Measurements from ENCODE around the gene OGG1. TPM values are rescaled to one million over a fixed set of nuclear protein-coding genes. Genes with fewer than 3 reads are reported as not detected.
A peak's percentile ranks its signal among the peaks of the same experiment; 100 is the strongest.

OGG1 gene
- total RNA-seq, 3 donors from 2014 or later, result 25.2 to 30.5 (median 28.8) TPM

GRCh38 chr3:9717563-9717962, 32.2 kb upstream of the OGG1 start:
- Mint-ChIP-seq H3K4me3 (no peak overlapping the region), H3K27me3 (ENCODE audit: low read depth) (no peaks in the 10 kb centered on the region), H3K36me3 (ENCODE audit: insufficient read depth) (no peaks in the 10 kb centered on the region), H3K4me1 (ENCODE audit: low read depth) (peaks cover 11% of the 10 kb centered on the region), H3K9me3 (no peaks in the 10 kb centered on the region)
- ATAC-seq (no peak), DNase-seq (no peak)

GRCh38 chr3:9718118-9718517, 31.6 kb upstream of the OGG1 start:
- DNase-seq (no peak), ATAC-seq (no peak)
- Mint-ChIP-seq H3K27me3 (ENCODE audit: low read depth) (no peaks in the 10 kb centered on the region), H3K4me3 (no peak overlapping the region), H3K9me3 (no peaks in the 10 kb centered on the region), H3K36me3 (ENCODE audit: insufficient read depth) (no peaks in the 10 kb centered on the region), H3K4me1 (ENCODE audit: low read depth) (peaks cover 11% of the 10 kb centered on the region)

- no peaks in the 10 kb centered on the region for H3K27me3 Mint-ChIP-seq (ENCODE audit: low read depth)
- no peaks in the 10 kb centered on the region for H3K36me3 Mint-ChIP-seq (ENCODE audit: insufficient read depth)
- DNase-seq (no peak), ATAC-seq (no peak)
- no peaks in the 10 kb centered on the region for H3K9me3 Mint-ChIP-seq
- no peak overlapping the region for H3K4me3 Mint-ChIP-seq
- peaks cover 11% of the 10 kb centered on the region for H3K4me1 Mint-ChIP-seq (ENCODE audit: low read depth)
Measured at GRCh38 chr3:9721015-9721699, 28.6 kb upstream of the OGG1 start.

- Mint-ChIP-seq H3K9me3 (no peaks in the 10 kb centered on the region), H3K4me1 (ENCODE audit: low read depth) (peaks cover 14% of the 10 kb centered on the region), H3K4me3 (no peak overlapping the region), H3K27me3 (ENCODE audit: low read depth) (no peaks in the 10 kb centered on the region), H3K36me3 (ENCODE audit: insufficient read depth) (no peaks in the 10 kb centered on the region)
- ATAC-seq (no peak), DNase-seq (no peak)
Measured at GRCh38 chr3:9721700-9722060, 28.1 kb upstream of the OGG1 start.

GRCh38 chr3:9725775-9726515, 23.8 kb upstream of the OGG1 start:
- Mint-ChIP-seq H3K4me3 (no peak overlapping the region), H3K27me3 (ENCODE audit: low read depth) (no peaks in the 10 kb centered on the region), H3K4me1 (ENCODE audit: low read depth) (peaks cover 26% of the 10 kb centered on the region), H3K9me3 (no peaks in the 10 kb centered on the region), H3K36me3 (ENCODE audit: insufficient read depth) (no peaks in the 10 kb centered on the region)
- no peak for DNase-seq
- ATAC-seq, result no peak

GRCh38 chr3:9727041-9727595, 22.6 kb upstream of the OGG1 start:
- H3K9me3 Mint-ChIP-seq, result no peaks in the 10 kb centered on the region
- ATAC-seq (no peak), DNase-seq (peak; percentile 39)
- no peaks in the 10 kb centered on the region for H3K36me3 Mint-ChIP-seq (ENCODE audit: insufficient read depth)
- no peaks in the 10 kb centered on the region for H3K27me3 Mint-ChIP-seq (ENCODE audit: low read depth)
- peaks cover 27% of the 10 kb centered on the region for H3K4me1 Mint-ChIP-seq (ENCODE audit: low read depth)
- H3K4me3 Mint-ChIP-seq, result peak overlapping the region; percentile 54

- Mint-ChIP-seq H3K4me3 (no peak overlapping the region), H3K4me1 (ENCODE audit: low read depth) (peaks cover 31% of the 10 kb centered on the region), H3K36me3 (ENCODE audit: insufficient read depth) (no peaks in the 10 kb centered on the region), H3K9me3 (no peaks in the 10 kb centered on the region), H3K27me3 (ENCODE audit: low read depth) (no peaks in the 10 kb centered on the region)
- ATAC-seq (no peak), DNase-seq (no peak)
Measured at GRCh38 chr3:9727743-9728142, 22.0 kb upstream of the OGG1 start.

- Mint-ChIP-seq H3K4me3 (no peak overlapping the region), H3K9me3 (no peaks in the 10 kb centered on the region)
Measured at GRCh38 chr3:9729419-9729818, 20.3 kb upstream of the OGG1 start.

GRCh38 chr3:9730657-9731205, 19.0 kb upstream of the OGG1 start:
- DNase-seq (no peak), ATAC-seq (peak; percentile 38 to 41)
- Mint-ChIP-seq H3K36me3 (ENCODE audit: insufficient read depth) (peaks cover 11% of the 10 kb centered on the region), H3K27me3 (ENCODE audit: low read depth) (no peaks in the 10 kb centered on the region), H3K9me3 (no peaks in the 10 kb centered on the region), H3K4me1 (ENCODE audit: low read depth) (peaks cover 57% of the 10 kb centered on the region), H3K4me3 (peak overlapping the region; percentile 92)

More at GRCh38 chr3:9729419-9729818, 20.3 kb upstream of the OGG1 start:
- Mint-ChIP-seq H3K4me1 (ENCODE audit: low read depth) (peaks cover 48% of the 10 kb centered on the region), H3K36me3 (ENCODE audit: insufficient read depth) (peaks cover 7% of the 10 kb centered on the region), H3K27me3 (ENCODE audit: low read depth) (no peaks in the 10 kb centered on the region)
- DNase-seq, result no peak
- no peak for ATAC-seq

GRCh38 chr3:9731206-9732079, 18.3 kb upstream of the OGG1 start, which contains the start of gene BRPF1:
Gene BRPF1 (plus strand): TSS chr3:9731735. CDS start chr3:9734141, 2,406 bp downstream.
- H3K27me3 Mint-ChIP-seq (ENCODE audit: low read depth), result no peaks in the 10 kb centered on the region
- no peaks in the 10 kb centered on the region for H3K9me3 Mint-ChIP-seq
- DNase-seq (peak; percentile 99), ATAC-seq (peak; percentile 94 to 95)
- peaks cover 14% of the 10 kb centered on the region for H3K36me3 Mint-ChIP-seq (ENCODE audit: insufficient read depth)
- H3K4me1 Mint-ChIP-seq (ENCODE audit: low read depth), result peaks cover 61% of the 10 kb centered on the region
- H3K4me3 Mint-ChIP-seq, result peak within 1 kb of the TSS; percentile 97

GRCh38 chr3:9732080-9732739, 17.5 kb upstream of the OGG1 start:
- H3K4me1 Mint-ChIP-seq (ENCODE audit: low read depth), result peaks cover 61% of the 10 kb centered on the region

GRCh38 chr3:9732740-9733115, 17.0 kb upstream of the OGG1 start:
- ATAC-seq (no peak), DNase-seq (no peak)
- Mint-ChIP-seq H3K4me1 (ENCODE audit: low read depth) (peaks cover 58% of the 10 kb centered on the region), H3K9me3 (no peaks in the 10 kb centered on the region), H3K36me3 (ENCODE audit: insufficient read depth) (peaks cover 20% of the 10 kb centered on the region), H3K4me3 (peak overlapping the region; percentile 97), H3K27me3 (ENCODE audit: low read depth) (no peaks in the 10 kb centered on the region)

More at GRCh38 chr3:9732080-9732739, 17.5 kb upstream of the OGG1 start:
- Mint-ChIP-seq H3K27me3 (ENCODE audit: low read depth) (no peaks in the 10 kb centered on the region), H3K36me3 (ENCODE audit: insufficient read depth) (peaks cover 20% of the 10 kb centered on the region), H3K4me3 (peak overlapping the region; percentile 97), H3K9me3 (no peaks in the 10 kb centered on the region)
- DNase-seq, result no peak
- ATAC-seq, result peak in 1 of 2 donors; percentile 3

GRCh38 chr3:9736831-9737230, 12.9 kb upstream of the OGG1 start:
- no peaks in the 10 kb centered on the region for H3K27me3 Mint-ChIP-seq (ENCODE audit: low read depth)
- H3K4me1 Mint-ChIP-seq (ENCODE audit: low read depth), result peaks cover 44% of the 10 kb centered on the region
- peak; percentile 60 to 63 for ATAC-seq
- DNase-seq, result no peak
- H3K9me3 Mint-ChIP-seq, result no peaks in the 10 kb centered on the region
- no peak overlapping the region for H3K4me3 Mint-ChIP-seq
- H3K36me3 Mint-ChIP-seq (ENCODE audit: insufficient read depth), result peaks cover 45% of the 10 kb centered on the region

Measured in activated T-cell treated with anti-CD3 and anti-CD28 coated beads, Interleukin-2, amount 50 U/mL, for 4 hours (primary cell).